Kidney (tissue), 14 donors: ENCODE measurements around the gene PRKCI. TPM values are rescaled to one million over a fixed set of nuclear protein-coding genes. Genes with fewer than 3 reads are reported as not detected.
"Not testable (repeated sequence)": the region's sequence is repeated elsewhere in the genome, so short reads cannot be mapped to it uniquely, and the experiment has no call there.

Experiments used
- DNase-seq, 5 donors: peaks; one replicate each; pipeline ENCODE4 v3.0.0-alpha.2; 2013 to 2020
- FAIRE-seq: peaks from 2 replicates; lab custom pipeline; 2012; peaks lifted over from hg19 to GRCh38; lab: Jason Lieb, UNC
- H3K27ac ChIP-seq, 2 donors: one replicate each; pipeline ENCODE4 v1.7.0; 2013; ENCODE audit warnings: low read depth in 2 of 2, low read length in 2 of 2, inconsistent platforms in 1 of 2
- H3K27me3 ChIP-seq: one replicate; pipeline ENCODE4 v1.7.1; 2013; ENCODE audit warnings: low read length, inconsistent platforms; ENCODE audit not compliant: control insufficient read depth, insufficient read depth
- H3K36me3 ChIP-seq, 3 donors: one replicate each; pipeline versions ENCODE4 v1.7.0 to v1.7.1; 2013; ENCODE audit warnings: low read length in 3 of 3, control low read depth in 1 of 3, inconsistent platforms in 1 of 3; ENCODE audit not compliant: insufficient read depth in 3 of 3, control insufficient read depth in 2 of 3
- H3K4me1 ChIP-seq, 3 donors: one replicate each; pipeline versions ENCODE4 v1.7.0 to v1.7.1; 2013; ENCODE audit warnings: low read length in 3 of 3, inconsistent platforms in 1 of 3, low read depth in 1 of 3; ENCODE audit not compliant: control insufficient read depth in 2 of 3, insufficient read depth in 2 of 3
- H3K4me3 ChIP-seq, 3 donors: one replicate each; pipeline versions ENCODE4 v1.7.0 to v1.8.1; 2013; ENCODE audit warnings: low read length in 3 of 3, control low read depth in 1 of 3, inconsistent platforms in 1 of 3
- H3K9ac ChIP-seq, 3 donors: one replicate each; pipeline versions ENCODE4 v1.7.0 to v1.7.1; 2013; ENCODE audit warnings: low read length in 3 of 3, control low read depth in 1 of 3, inconsistent platforms in 1 of 3
- H3K9me3 ChIP-seq, 3 donors: one replicate each; pipeline versions ENCODE4 v1.7.0 to v1.7.1; 2013; ENCODE audit warnings: low read length in 3 of 3, control low read depth in 1 of 3, inconsistent platforms in 1 of 3; ENCODE audit not compliant: control insufficient read depth in 2 of 3, insufficient read depth in 1 of 3
- intact Hi-C: fragments of 100-400 bp; cut with DNase I; formaldehyde crosslinking; loops from one replicate; pipeline ENCODE4 v1.11.1; 2022
- polyA plus RNA-seq: library from polyadenylated mRNA; stranded (reverse); fragments of 350-450 nt; fragmentation: Illumina TruSeq; extraction: RNeasy Lipid Tissue Mini Kit (QIAGEN cat#74804); gene quantifications from one replicate; pipeline ENCODE4 v1.2.3, GENCODE V29; 2014; ENCODE audit warnings: low read depth, low replicate concordance; ENCODE audit not compliant: insufficient read depth
- total RNA-seq: library from RNA; stranded (reverse); fragmentation: NEBNext Ultra II Directional; extraction: Animal tissue kit (Norgen Biotek cat#: 25700); gene quantifications from one replicate; pipeline ENCODE4 v1.2.1, GENCODE V29; 2021
- TF ChIP-seq, protein P1 (sequence below): IDR thresholded peaks from 3 replicates; pipeline ENCODE4 v1.5.1; 2012; ENCODE audit warnings: mild to moderate bottlenecking, moderate library complexity, borderline replicate concordance; ENCODE audit not compliant: insufficient read depth; ENCODE audit errors: extremely low read depth
- donor health status: control.
- donor health status: control.
- donor health status: control.
- donor health status: control.
- donor health status: control.
- donor health status: DM: yes; HTN: yes; CAD: no.
- donor health status: Normal renal cell carcinoma (clear cell type).

The PRKCI gene
- total and polyA plus RNA-seq, 2 donors from 2014 or later = 12.6 to 41.5 TPM

DNA sequence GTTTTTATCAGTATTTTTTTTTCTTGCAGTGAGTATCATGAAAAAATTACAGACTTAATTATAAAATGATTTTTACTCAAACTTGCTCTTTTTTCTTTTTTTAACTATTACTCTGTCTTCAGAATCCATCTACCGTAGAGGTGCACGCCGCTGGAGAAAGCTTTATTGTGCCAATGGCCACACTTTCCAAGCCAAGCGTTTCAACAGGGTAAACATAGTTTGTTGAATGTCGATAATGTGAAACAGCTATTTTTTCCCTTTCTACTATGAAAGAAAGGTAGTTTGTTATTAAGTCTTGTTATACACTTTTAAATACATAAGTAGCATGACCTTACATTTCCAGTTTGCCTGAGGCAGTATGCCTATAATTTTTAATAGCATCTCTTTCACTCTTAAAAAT lies 45.6 kb downstream of the PRKCI start:
- TF ChIP-seq, protein P1, sequence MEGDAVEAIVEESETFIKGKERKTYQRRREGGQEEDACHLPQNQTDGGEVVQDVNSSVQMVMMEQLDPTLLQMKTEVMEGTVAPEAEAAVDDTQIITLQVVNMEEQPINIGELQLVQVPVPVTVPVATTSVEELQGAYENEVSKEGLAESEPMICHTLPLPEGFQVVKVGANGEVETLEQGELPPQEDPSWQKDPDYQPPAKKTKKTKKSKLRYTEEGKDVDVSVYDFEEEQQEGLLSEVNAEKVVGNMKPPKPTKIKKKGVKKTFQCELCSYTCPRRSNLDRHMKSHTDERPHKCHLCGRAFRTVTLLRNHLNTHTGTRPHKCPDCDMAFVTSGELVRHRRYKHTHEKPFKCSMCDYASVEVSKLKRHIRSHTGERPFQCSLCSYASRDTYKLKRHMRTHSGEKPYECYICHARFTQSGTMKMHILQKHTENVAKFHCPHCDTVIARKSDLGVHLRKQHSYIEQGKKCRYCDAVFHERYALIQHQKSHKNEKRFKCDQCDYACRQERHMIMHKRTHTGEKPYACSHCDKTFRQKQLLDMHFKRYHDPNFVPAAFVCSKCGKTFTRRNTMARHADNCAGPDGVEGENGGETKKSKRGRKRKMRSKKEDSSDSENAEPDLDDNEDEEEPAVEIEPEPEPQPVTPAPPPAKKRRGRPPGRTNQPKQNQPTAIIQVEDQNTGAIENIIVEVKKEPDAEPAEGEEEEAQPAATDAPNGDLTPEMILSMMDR = no peak
- intact Hi-C loops = no loop called here
- Histone ChIP-seq H3K4me3 (no peak overlapping the region), H3K4me1 (no peaks in the 10 kb centered on the region), H3K27me3 (no peaks in the 10 kb centered on the region), H3K9me3 (no peaks in the 10 kb centered on the region), H3K36me3 (peaks cover 0 to 9% (median 8%) of the 10 kb centered on the region in 3 donors), H3K27ac (no peak overlapping the region), H3K9ac (no peak overlapping the region)
- no peak for FAIRE-seq
- DNase-seq = peak in 2 of 5 donors; percentile 4 to 8

DNA sequence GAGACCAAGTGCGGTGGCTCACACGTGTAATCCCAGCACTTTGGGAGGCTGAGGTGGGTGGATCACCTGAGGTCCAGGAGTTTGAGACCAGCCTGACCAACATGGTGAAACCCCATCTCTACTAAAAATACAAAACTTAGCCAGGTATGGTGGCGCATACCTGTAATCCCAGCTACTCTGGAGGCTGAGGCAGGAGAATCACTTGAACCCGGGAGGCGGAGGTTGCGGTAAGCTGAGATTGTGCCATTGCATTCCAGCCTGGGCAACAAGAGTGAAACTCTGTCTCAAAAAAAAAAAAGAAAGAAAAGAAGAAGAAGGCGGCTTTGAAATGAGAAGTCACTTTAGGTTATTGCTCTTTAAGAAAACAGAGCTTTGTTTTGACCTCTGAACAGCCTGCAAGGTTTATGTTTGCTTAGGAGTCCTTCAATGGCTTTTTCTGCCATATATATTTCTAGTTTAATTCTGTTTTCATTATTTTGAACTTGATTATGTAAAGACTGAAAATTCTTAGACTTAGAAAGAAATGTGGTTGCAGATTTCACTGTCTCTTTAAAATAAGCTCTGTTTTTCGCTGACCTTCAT lies 47.5 kb downstream of the PRKCI start:
- H3K4me3 ChIP-seq, DNase-seq, intact Hi-C loops, H3K4me1 ChIP-seq, H3K9ac ChIP-seq, H3K27ac ChIP-seq, H3K27me3 ChIP-seq, FAIRE-seq, H3K9me3 ChIP-seq: not testable (repeated sequence)
- peaks cover 0 to 12% (median 0%) of the 10 kb centered on the region in 3 donors for H3K36me3 ChIP-seq

DNA sequence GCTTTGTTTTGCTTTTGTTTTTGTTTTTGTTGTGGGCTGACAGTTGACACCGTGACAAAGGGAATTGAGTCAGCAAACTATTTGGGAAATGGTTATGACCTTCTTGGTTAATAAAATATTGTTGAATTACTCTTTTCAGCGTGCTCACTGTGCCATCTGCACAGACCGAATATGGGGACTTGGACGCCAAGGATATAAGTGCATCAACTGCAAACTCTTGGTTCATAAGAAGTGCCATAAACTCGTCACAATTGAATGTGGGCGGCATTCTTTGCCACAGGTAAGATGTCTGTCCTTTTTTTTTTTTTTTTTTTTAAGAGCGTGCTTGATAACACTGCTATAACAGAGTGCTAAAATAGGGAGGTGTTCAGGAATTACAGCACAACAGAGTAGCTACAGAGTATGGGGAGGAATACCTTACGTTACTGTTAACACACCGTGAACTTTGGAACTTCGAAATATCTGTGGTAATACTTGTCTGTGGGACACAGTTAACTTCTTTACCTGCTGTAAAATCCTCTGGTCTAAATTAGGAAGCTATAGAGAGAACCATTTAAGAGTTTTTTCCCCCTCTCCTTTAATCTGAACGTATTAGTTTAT lies 48.2 kb downstream of the PRKCI start:
- Histone ChIP-seq H3K4me1 (no peaks in the 10 kb centered on the region), H3K36me3 (peaks cover 0 to 12% (median 0%) of the 10 kb centered on the region in 3 donors), H3K27ac (no peak overlapping the region), H3K9ac (no peak overlapping the region), H3K9me3 (no peaks in the 10 kb centered on the region), H3K27me3 (no peaks in the 10 kb centered on the region), H3K4me3 (no peak overlapping the region)
- no peak for FAIRE-seq
- TF ChIP-seq, protein P1 = no peak
- intact Hi-C loops = no loop called here
- no peak for DNase-seq

DNA sequence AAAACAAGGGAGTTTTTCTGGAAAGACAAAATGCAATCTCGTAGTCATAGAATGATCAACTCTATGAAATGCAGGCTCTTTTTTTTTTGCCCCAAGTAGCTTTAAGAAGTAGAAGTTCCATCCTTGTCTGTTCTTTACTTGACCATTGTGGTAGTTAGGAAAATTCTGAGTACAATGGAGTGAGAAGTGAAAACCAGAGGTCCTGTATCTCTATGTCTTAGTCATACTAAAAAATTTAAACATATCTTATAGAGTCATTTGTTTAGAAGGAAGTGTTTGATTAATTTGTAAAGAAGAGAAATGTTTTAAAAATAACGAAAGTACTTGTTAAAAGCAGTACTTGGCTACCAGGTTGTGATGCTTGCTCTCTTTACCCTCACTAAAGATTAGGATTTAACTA lies 52.4 kb downstream of the PRKCI start:
- Histone ChIP-seq H3K4me1 (no peaks in the 10 kb centered on the region), H3K27me3 (no peaks in the 10 kb centered on the region), H3K36me3 (peaks cover 0 to 9% (median 2%) of the 10 kb centered on the region in 3 donors), H3K27ac (no peak overlapping the region), H3K9ac (no peak overlapping the region), H3K9me3 (no peaks in the 10 kb centered on the region), H3K4me3 (no peak overlapping the region)
- TF ChIP-seq, protein P1 = no peak
- FAIRE-seq = no peak
- no peak for DNase-seq
- intact Hi-C loops = no loop called here
